ENCODE measurements around the gene ABCA4. TPM values are rescaled to one million over a fixed set of nuclear protein-coding genes. Genes with fewer than 3 reads are reported as not detected.

The ABCA4 gene
- total RNA-seq, 2 donors from 2014 or later = 0.41 to 0.85 TPM

DNA sequence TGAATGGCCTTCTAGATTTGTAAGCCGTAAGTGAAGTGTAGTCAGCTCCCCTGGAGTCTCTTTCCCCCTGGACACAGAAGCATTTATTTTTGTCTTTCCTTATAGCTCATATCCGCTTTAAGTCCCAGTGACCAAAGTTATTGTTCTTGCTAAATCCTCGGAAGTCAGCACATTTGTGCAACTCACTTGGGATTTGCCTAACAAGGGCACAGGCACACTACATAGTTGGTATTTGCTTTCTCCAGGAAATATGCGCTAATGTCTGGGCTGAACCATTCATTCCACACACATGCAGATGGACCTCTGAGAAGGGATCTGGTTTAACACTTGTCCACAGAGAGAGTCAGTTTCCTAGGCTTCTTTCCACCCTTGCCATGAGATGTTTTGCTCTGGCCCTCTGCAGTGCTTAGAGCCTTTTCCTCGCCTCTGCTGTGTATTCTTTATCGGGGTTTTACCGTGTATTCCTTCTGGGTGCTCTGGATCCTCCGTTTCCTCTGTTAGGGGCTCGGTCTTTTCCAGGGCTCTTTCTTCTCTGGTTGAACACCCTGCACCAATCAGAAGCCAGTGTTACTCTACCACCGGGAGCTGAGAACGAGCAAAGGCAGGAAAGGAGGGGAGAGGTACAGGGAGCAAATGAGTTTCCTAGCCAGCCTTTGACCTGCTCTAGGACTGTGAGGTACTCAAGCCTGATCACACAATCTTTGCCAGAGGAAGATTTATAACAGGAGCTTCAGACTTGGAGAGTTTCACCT lies 72.4 kb downstream of the ABCA4 start:
- Histone ChIP-seq H3K27me3 (replicated peaks; ENCODE audit: insufficient read depth) (no peaks in the 10 kb centered on the region), H3K27ac (no peak overlapping the region), H3K9me3 (no peaks in the 10 kb centered on the region), H3K36me3 (no peaks in the 10 kb centered on the region), H3K4me1 (replicated peaks) (no peaks in the 10 kb centered on the region), H3K4me3 (no peak overlapping the region)
- no peak for DNase-seq (ENCODE audit: low spot score)
- 88% methylated on average over 11 of the region's 11 CpGs for WGBS
- no peak for TF ChIP-seq POLR2AphosphoS5 (IDR thresholded peaks at IDR 0.05)
- TF ChIP-seq POLR2A (IDR thresholded peaks at IDR 0.05) = no peak
- TF ChIP-seq, protein P1, sequence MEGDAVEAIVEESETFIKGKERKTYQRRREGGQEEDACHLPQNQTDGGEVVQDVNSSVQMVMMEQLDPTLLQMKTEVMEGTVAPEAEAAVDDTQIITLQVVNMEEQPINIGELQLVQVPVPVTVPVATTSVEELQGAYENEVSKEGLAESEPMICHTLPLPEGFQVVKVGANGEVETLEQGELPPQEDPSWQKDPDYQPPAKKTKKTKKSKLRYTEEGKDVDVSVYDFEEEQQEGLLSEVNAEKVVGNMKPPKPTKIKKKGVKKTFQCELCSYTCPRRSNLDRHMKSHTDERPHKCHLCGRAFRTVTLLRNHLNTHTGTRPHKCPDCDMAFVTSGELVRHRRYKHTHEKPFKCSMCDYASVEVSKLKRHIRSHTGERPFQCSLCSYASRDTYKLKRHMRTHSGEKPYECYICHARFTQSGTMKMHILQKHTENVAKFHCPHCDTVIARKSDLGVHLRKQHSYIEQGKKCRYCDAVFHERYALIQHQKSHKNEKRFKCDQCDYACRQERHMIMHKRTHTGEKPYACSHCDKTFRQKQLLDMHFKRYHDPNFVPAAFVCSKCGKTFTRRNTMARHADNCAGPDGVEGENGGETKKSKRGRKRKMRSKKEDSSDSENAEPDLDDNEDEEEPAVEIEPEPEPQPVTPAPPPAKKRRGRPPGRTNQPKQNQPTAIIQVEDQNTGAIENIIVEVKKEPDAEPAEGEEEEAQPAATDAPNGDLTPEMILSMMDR (IDR thresholded peaks at IDR 0.05) = no peak
- intact Hi-C loops (cut with DNase I) = loop anchor here (5.0 kb wide), 1 partner anchor 284 kb away; no protein-coding TSS in a partner anchor

DNA sequence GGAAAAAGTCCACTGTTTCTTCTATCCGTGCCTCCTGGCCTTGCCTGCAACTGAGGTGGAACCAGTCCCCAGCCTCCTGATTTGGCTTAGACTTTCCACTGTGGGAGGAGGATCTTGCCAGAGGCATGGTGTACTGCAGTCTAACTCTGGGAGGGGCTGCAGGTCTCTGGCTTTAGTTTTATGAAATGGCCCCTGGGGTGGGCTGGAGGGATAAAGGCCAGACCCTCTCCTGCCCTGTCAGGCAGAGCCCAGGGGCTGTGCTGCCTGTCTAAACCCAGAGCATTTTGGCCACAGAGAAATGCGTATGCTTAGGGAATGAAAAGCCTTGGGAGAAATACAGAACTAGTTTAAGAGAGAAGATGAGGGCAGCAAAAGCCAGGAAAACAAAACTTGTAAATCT lies 73.0 kb downstream of the ABCA4 start:
- no peak for DNase-seq (ENCODE audit: low spot score)
- whole genome bisulfite sequencing = 73% methylated on average over 2 of the region's 2 CpGs
- TF ChIP-seq POLR2AphosphoS5 (IDR thresholded peaks at IDR 0.05) (no peak), POLR2A (IDR thresholded peaks at IDR 0.05) (no peak)
- TF ChIP-seq, protein P1 (IDR thresholded peaks at IDR 0.05) = no peak
- H3K36me3 ChIP-seq = no peaks in the 10 kb centered on the region
- intact Hi-C loops (cut with DNase I) = loop anchor here (5.0 kb wide), 1 partner anchor 284 kb away; no protein-coding TSS in a partner anchor
- H3K9me3 ChIP-seq = no peaks in the 10 kb centered on the region
- no peaks in the 10 kb centered on the region for H3K4me1 ChIP-seq (replicated peaks)
- no peak overlapping the region for H3K27ac ChIP-seq
- H3K27me3 ChIP-seq (replicated peaks; ENCODE audit: insufficient read depth) = no peaks in the 10 kb centered on the region
- no peak overlapping the region for H3K4me3 ChIP-seq

DNA sequence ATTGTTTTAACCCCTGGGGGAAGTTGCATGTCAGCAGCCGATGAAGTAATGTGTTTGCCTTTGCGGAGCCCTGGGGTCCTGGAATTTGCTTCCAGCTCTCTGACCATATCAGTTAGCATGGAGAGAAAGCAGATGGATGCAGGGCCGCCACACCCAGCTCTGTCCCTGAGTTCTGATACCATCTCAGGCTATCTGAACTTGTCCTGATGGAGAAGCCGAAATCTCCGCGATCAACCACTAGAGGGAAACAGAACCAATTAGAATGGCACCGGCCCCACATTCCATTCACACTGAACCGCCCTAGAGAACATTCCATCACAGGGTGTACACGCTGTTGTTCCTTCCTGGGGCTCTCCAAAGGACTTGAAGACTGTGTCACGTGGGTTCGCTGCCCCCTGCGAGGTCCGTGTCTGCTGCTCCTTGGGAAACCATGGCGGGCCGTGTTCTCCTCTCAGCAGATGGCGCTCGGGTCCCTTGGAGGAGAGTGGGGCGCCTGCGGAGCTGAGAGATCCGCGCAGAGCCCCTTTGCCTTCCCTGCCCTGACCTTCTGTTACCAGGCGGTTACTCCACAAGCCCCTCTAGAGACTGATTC lies 75.4 kb downstream of the ABCA4 start:
- no peaks in the 10 kb centered on the region for H3K36me3 ChIP-seq
- intact Hi-C loops (cut with DNase I) = loop anchor here (5.0 kb wide), 1 partner anchor 287 kb away; no protein-coding TSS in a partner anchor
- no peak overlapping the region for H3K4me3 ChIP-seq
- peak; percentile 70 for TF ChIP-seq POLR2AphosphoS5 (IDR thresholded peaks at IDR 0.05)
- no peak for TF ChIP-seq POLR2A (IDR thresholded peaks at IDR 0.05)
- TF ChIP-seq, protein P1 (IDR thresholded peaks at IDR 0.05) = peak; percentile 29 to 82 (median 69)
- H3K27ac ChIP-seq = peak overlapping the region; percentile 27 to 50
- H3K4me1 ChIP-seq (replicated peaks) = no peaks in the 10 kb centered on the region
- no peaks in the 10 kb centered on the region for H3K9me3 ChIP-seq
- 22% methylated on average over 22 of the region's 22 CpGs for WGBS
- DNase-seq (ENCODE audit: low spot score) = peak; percentile 78
- H3K27me3 ChIP-seq (replicated peaks; ENCODE audit: insufficient read depth) = no peaks in the 10 kb centered on the region

DNA sequence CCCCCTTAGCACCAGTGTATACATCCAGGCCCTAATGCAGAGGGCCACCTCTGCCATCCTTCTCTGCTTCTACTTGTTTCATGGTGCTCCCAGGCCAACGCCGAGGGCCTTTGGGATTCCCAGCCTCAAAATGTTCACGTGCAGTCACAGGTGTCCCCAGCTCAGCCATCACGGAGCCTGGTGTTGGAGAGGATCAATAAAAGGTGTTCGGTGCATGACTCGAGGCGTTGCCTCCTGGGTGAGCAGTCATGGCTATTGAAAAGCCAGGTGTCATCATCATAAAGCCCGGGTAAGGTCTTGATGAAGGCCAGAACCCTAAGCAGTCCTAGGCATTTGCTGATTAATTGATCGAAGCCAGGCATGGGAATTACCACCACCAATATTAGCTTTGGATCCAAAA lies 76.1 kb downstream of the ABCA4 start:
- peak overlapping the region; percentile 12 to 40 for H3K27ac ChIP-seq
- no peaks in the 10 kb centered on the region for H3K4me1 ChIP-seq (replicated peaks)
- WGBS = 91% methylated on average over 9 of the region's 9 CpGs
- H3K9me3 ChIP-seq = no peaks in the 10 kb centered on the region
- TF ChIP-seq POLR2AphosphoS5 (IDR thresholded peaks at IDR 0.05) = no peak
- TF ChIP-seq, protein P1 (IDR thresholded peaks at IDR 0.05) = no peak
- H3K4me3 ChIP-seq = no peak overlapping the region
- H3K36me3 ChIP-seq = no peaks in the 10 kb centered on the region
- no peaks in the 10 kb centered on the region for H3K27me3 ChIP-seq (replicated peaks; ENCODE audit: insufficient read depth)
- DNase-seq (ENCODE audit: low spot score) = no peak
- intact Hi-C loops (cut with DNase I) = loop anchor here (5.0 kb wide), 1 partner anchor 287 kb away; no protein-coding TSS in a partner anchor
